Nephron (organoid): Measurements from ENCODE around the gene SUMO1.

ENCODE experiments used
- H3K27ac Mint-ChIP-seq, 3 experiments: 2 replicates each; pipeline ENCODE4 v1.8.0; 2020; ENCODE audit warnings: mixed read lengths in 3 of 3, mild to moderate bottlenecking in 2 of 3, moderate library complexity in 1 of 3
- H3K27me3 Mint-ChIP-seq: 2 replicates; pipeline ENCODE4 v1.8.0; 2021; ENCODE audit warnings: low read depth, mild to moderate bottlenecking, moderate library complexity, mixed read lengths
- H3K36me3 Mint-ChIP-seq: 2 replicates; pipeline ENCODE4 v1.8.0; 2020; ENCODE audit warnings: low read depth, mixed read lengths
- H3K4me1 Mint-ChIP-seq: 2 replicates; pipeline ENCODE4 v1.8.0; 2020; ENCODE audit warnings: mixed read lengths
- H3K4me3 Mint-ChIP-seq, 3 experiments: 2 replicates each; pipeline ENCODE4 v1.8.0; 2020; ENCODE audit warnings: mild to moderate bottlenecking in 3 of 3, mixed read lengths in 3 of 3, moderate library complexity in 2 of 3
- H3K9me3 Mint-ChIP-seq: 2 replicates; pipeline ENCODE4 v1.8.0; 2020; ENCODE audit warnings: mixed read lengths
- TF ChIP-seq, protein P1 (sequence below), 3 experiments: fragments of 200-600 bp; sonication (generic); IDR thresholded peaks; one replicate each; pipeline ENCODE4 v1.5.0; 2021; ENCODE audit warnings: antibody characterized with exemption in 3 of 3; ENCODE audit not compliant: unreplicated experiment in 3 of 3

SUMO1 gene

GRCh38 chr2:202204855-202205254, 33.5 kb downstream of the SUMO1 start:
- Mint-ChIP-seq H3K27ac (no peak overlapping the region), H3K4me3 (no peak overlapping the region), H3K27me3 (no peaks in the 10 kb centered on the region), H3K36me3 (peaks cover 48% of the 10 kb centered on the region), H3K9me3 (no peaks in the 10 kb centered on the region), H3K4me1 (no peaks in the 10 kb centered on the region)
- TF ChIP-seq, protein P1, sequence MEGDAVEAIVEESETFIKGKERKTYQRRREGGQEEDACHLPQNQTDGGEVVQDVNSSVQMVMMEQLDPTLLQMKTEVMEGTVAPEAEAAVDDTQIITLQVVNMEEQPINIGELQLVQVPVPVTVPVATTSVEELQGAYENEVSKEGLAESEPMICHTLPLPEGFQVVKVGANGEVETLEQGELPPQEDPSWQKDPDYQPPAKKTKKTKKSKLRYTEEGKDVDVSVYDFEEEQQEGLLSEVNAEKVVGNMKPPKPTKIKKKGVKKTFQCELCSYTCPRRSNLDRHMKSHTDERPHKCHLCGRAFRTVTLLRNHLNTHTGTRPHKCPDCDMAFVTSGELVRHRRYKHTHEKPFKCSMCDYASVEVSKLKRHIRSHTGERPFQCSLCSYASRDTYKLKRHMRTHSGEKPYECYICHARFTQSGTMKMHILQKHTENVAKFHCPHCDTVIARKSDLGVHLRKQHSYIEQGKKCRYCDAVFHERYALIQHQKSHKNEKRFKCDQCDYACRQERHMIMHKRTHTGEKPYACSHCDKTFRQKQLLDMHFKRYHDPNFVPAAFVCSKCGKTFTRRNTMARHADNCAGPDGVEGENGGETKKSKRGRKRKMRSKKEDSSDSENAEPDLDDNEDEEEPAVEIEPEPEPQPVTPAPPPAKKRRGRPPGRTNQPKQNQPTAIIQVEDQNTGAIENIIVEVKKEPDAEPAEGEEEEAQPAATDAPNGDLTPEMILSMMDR (IDR thresholded peaks at IDR 0.05; ENCODE audit: unreplicated experiment in 3 of 3), result no peak

DNA sequence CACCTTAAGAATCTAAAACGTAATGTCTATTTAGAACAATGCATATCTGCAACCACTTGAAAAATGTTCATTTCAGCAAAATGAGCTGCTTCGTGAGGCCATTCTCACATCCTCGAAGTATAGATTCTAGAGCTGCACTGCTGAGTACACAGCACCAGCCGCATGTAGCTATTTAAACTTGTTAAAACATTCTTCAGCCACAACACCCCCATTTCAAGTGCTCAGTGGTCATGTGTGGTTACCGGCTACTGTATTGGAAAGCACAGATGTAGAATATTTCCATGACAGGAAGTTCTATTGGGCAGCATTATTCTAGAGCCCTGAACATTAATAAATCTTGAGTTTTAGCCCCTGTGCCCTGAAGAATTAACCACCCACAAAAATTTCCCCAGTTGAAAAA, 35.0 kb downstream of the SUMO1 start:
- Mint-ChIP-seq H3K27me3 (no peaks in the 10 kb centered on the region), H3K36me3 (peaks cover 43% of the 10 kb centered on the region), H3K4me1 (no peaks in the 10 kb centered on the region)

GRCh38 chr2:202201220-202202160, 36.9 kb downstream of the SUMO1 start:
- Mint-ChIP-seq H3K36me3 (peaks cover 33% of the 10 kb centered on the region), H3K27me3 (no peaks in the 10 kb centered on the region)

More for the DNA sequence above, 35.0 kb downstream of the SUMO1 start:
- H3K4me3 Mint-ChIP-seq, result no peak overlapping the region
- no peaks in the 10 kb centered on the region for H3K9me3 Mint-ChIP-seq
- TF ChIP-seq, protein P1 (IDR thresholded peaks at IDR 0.05; ENCODE audit: unreplicated experiment in 3 of 3), result no peak
- H3K27ac Mint-ChIP-seq, result no peak overlapping the region

GRCh38 chr2:202196727-202197126, 41.7 kb downstream of the SUMO1 start:
- peaks cover 16% of the 10 kb centered on the region for H3K4me1 Mint-ChIP-seq
- H3K27me3 Mint-ChIP-seq, result no peaks in the 10 kb centered on the region
- TF ChIP-seq, protein P1 (IDR thresholded peaks at IDR 0.05; ENCODE audit: unreplicated experiment in 3 of 3), result no peak
- no peak overlapping the region for H3K27ac Mint-ChIP-seq
- no peaks in the 10 kb centered on the region for H3K9me3 Mint-ChIP-seq
- peaks cover 9% of the 10 kb centered on the region for H3K36me3 Mint-ChIP-seq
- H3K4me3 Mint-ChIP-seq, result no peak overlapping the region

More at GRCh38 chr2:202201220-202202160, 36.9 kb downstream of the SUMO1 start:
- Mint-ChIP-seq H3K4me3 (no peak overlapping the region), H3K9me3 (no peaks in the 10 kb centered on the region), H3K4me1 (no peaks in the 10 kb centered on the region), H3K27ac (no peak overlapping the region)
- TF ChIP-seq, protein P1 (IDR thresholded peaks at IDR 0.05; ENCODE audit: unreplicated experiment in 3 of 3), result no peak

GRCh38 chr2:202194418-202194817, 44.0 kb downstream of the SUMO1 start:
- Mint-ChIP-seq H3K36me3 (no peaks in the 10 kb centered on the region), H3K4me3 (no peak overlapping the region), H3K4me1 (peaks cover 20% of the 10 kb centered on the region), H3K27me3 (no peaks in the 10 kb centered on the region), H3K27ac (peak overlapping the region in 1 of 3 experiments; percentile 4), H3K9me3 (no peaks in the 10 kb centered on the region)
- TF ChIP-seq, protein P1 (IDR thresholded peaks at IDR 0.05; ENCODE audit: unreplicated experiment in 3 of 3), result no peak
